ENCODE data around the gene METAP1D. TPM values are rescaled to one million over a fixed set of nuclear protein-coding genes. Genes with fewer than 3 reads are reported as not detected.

Gene METAP1D
- total RNA-seq, 2 donors from 2014 or later, result 11.6 to 13.6 TPM

- TF ChIP-seq POLR2A (IDR thresholded peaks at IDR 0.05), result no peak
- no peak for TF ChIP-seq CTCF (IDR thresholded peaks at IDR 0.05)
- TF ChIP-seq POLR2AphosphoS5 (IDR thresholded peaks at IDR 0.05), result no peak
- Histone ChIP-seq H3K27ac (no peak overlapping the region), H3K36me3 (no peaks in the 10 kb centered on the region), H3K4me3 (no peak overlapping the region), H3K27me3 (replicated peaks; ENCODE audit: insufficient read depth) (peaks cover 53% of the 10 kb centered on the region), H3K4me1 (replicated peaks) (peaks cover 5% of the 10 kb centered on the region), H3K9me3 (no peaks in the 10 kb centered on the region)
- intact Hi-C loops (cut with DNase I), result no loop called here
- no peak for DNase-seq (ENCODE audit: low spot score)
- WGBS, result 32% methylated on average over 25 of the region's 25 CpGs
Measured at GRCh38 chr2:172080641-172081220, 81.0 kb downstream of the METAP1D start.

GRCh38 chr2:172081221-172082022 lies 81.7 kb downstream of the METAP1D start:
- no peak for TF ChIP-seq POLR2AphosphoS5 (IDR thresholded peaks at IDR 0.05)
- no peak for TF ChIP-seq POLR2A (IDR thresholded peaks at IDR 0.05)
- TF ChIP-seq CTCF (IDR thresholded peaks at IDR 0.05), result no peak
- WGBS, result 17% methylated on average over 27 of the region's 36 CpGs
- Histone ChIP-seq H3K4me3 (no peak overlapping the region), H3K27me3 (replicated peaks; ENCODE audit: insufficient read depth) (peaks cover 60% of the 10 kb centered on the region), H3K36me3 (no peaks in the 10 kb centered on the region), H3K9me3 (no peaks in the 10 kb centered on the region), H3K4me1 (replicated peaks) (peaks cover 5% of the 10 kb centered on the region), H3K27ac (no peak overlapping the region)
- no peak for DNase-seq (ENCODE audit: low spot score)
- intact Hi-C loops (cut with DNase I), result no loop called here

GRCh38 chr2:172082105-172082943 lies 82.6 kb downstream of the METAP1D start:
- Histone ChIP-seq H3K9me3 (no peaks in the 10 kb centered on the region), H3K4me1 (replicated peaks) (peaks cover 5% of the 10 kb centered on the region), H3K4me3 (no peak overlapping the region), H3K27me3 (replicated peaks; ENCODE audit: insufficient read depth) (peaks cover 68% of the 10 kb centered on the region), H3K27ac (no peak overlapping the region), H3K36me3 (no peaks in the 10 kb centered on the region)
- DNase-seq (ENCODE audit: low spot score), result no peak
- WGBS, result 16% methylated on average over 14 of the region's 14 CpGs
- TF ChIP-seq POLR2A (IDR thresholded peaks at IDR 0.05), result no peak
- no peak for TF ChIP-seq POLR2AphosphoS5 (IDR thresholded peaks at IDR 0.05)
- no peak for TF ChIP-seq CTCF (IDR thresholded peaks at IDR 0.05)
- intact Hi-C loops (cut with DNase I), result no loop called here

GRCh38 chr2:172082944-172083627 lies 83.3 kb downstream of the METAP1D start:
- DNase-seq (ENCODE audit: low spot score), result no peak
- Histone ChIP-seq H3K4me3 (no peak overlapping the region), H3K27ac (no peak overlapping the region), H3K27me3 (replicated peaks; ENCODE audit: insufficient read depth) (peaks cover 74% of the 10 kb centered on the region), H3K36me3 (no peaks in the 10 kb centered on the region), H3K4me1 (replicated peaks) (peaks cover 5% of the 10 kb centered on the region), H3K9me3 (no peaks in the 10 kb centered on the region)
- no peak for TF ChIP-seq POLR2A (IDR thresholded peaks at IDR 0.05)
- TF ChIP-seq CTCF (IDR thresholded peaks at IDR 0.05), result no peak
- TF ChIP-seq POLR2AphosphoS5 (IDR thresholded peaks at IDR 0.05), result no peak
- WGBS, result 10% methylated on average over 42 of the region's 42 CpGs
- intact Hi-C loops (cut with DNase I), result no loop called here

All from prostate gland (tissue), 2 donors.